GM18909 (cell line): ENCODE data around the gene ZNF341.
"Not testable (repeated sequence)": the region's sequence is repeated elsewhere in the genome, so short reads cannot be mapped to it uniquely, and the experiment has no call there.

Experiments
- ATAC-seq: cut with Tn5 transposase; IDR thresholded peaks from one replicate; pipeline ENCODE4 v1.9.1; 2021; ENCODE audit warnings: mild to moderate bottlenecking; ENCODE audit not compliant: unreplicated experiment, poor library complexity

The ZNF341 gene

DNA sequence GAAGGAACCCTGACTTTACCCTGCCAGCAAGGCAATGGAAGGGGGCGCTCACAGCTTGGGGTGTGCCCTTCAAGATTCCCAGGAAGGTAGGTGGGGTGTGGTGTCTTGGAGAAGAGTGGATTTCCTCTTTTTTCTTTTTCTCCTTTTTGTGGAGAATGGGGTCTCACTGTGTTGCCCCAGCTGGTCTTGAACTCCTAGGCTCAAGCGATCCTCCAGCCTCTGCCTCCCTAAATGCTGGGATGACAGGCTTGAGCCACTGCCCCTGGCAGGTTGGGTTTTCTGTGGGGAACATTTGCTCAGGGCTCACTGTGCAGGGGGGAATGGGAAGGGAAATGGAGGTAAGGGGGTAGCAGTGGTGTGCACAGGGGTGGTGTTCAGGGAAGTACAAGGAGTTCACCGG, 4.0 kb upstream of the ZNF341 start:
- ATAC-seq: no peak

GRCh38 chr20:33728463-33728862, 3.3 kb upstream of the ZNF341 start:
- no peak for ATAC-seq

DNA sequence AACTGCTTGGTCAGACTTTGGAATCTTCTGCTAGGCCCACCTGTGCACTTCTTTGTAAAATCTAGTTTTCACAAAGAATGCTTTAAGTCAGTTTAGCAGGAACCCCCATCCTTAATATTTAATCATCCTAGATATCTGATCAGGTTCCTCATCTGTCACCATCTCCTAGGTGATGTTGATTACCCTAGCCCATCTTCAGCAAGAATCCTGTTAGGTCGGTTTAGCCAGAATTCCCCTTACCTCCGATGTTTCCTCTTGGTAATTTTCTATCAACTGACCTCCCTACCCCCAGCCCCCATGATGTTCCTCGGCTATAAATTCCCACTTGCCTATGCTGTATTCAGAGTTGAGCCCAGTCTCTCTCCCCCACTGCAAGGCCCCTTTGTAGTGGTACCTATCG, 2.7 kb upstream of the ZNF341 start:
- ATAC-seq: no peak

DNA sequence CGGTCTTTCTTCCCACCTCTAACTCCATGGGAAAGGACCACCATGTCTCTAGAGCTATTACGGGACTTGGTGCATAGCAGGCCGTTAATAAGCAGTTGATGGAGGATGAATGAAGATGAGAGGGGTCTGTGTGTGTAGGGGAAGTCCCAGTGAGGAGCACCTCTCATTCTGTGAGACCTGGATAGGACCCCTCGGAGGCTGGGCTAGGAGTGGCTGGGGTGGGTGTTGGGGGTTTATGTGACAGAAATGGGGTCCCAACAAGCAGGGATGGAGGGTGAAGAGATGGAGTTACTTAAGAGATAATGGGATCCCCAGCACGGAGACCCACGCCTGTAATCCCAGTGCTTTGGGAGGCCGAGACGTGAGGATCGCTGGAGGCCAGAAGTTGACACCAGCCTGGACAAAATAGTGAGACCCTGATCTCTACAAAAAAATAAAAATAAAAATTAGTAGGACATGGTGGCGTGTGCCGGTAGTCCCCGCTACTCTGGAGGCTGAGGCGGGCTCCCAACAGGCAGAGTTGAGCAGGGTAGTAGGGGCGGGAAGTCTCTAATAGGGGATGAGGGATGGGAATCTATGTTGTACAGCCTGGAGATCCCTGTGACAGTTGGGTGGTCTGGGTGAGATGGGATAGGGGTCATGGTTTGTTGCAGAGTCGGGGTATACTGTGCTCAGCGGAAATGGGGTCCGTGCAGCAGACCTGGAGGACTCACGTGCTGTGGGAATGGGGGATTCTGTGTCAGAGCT, 677 bp upstream of the ZNF341 start:
- no peak for ATAC-seq

DNA sequence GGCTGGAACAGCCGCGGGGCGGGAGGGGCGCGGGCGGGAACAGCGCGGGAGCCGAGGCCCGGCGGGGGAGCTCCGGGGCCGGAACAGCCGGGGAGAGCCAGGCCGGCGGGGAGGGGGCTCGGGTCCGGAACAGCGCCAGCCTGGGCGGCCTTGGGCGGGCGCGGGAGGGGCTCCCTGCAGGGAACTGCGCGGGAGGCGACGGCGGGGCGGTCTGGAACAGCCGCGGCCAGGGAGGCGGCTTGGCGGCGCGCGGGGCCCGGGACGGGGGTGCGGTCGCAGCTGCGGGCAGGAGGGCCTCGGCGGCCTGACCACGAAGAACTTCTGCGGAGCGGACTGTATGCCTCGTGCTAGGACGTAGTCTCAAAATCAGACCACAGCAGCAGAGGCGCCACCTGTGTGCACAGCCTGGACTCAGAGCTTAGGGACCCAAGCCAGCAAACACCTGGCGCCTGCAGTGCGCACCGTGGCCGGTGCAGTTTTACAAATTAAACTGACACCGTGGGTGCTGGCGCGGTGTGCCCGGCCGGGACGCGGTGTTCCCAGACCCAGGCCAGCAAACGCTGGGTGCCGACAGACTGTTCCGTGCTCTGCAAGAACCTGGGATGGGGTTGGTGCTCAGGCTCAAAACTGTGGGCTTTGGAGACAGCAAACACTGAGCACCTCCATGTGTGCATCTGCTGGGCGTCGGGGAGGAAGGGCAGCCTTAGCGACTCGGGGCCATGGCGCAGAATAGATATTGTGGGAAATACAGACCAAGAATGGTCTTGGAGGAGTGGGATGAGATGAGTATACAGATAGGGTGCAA, 572 bp downstream of the ZNF341 start:
- ATAC-seq: peak; percentile 53

DNA sequence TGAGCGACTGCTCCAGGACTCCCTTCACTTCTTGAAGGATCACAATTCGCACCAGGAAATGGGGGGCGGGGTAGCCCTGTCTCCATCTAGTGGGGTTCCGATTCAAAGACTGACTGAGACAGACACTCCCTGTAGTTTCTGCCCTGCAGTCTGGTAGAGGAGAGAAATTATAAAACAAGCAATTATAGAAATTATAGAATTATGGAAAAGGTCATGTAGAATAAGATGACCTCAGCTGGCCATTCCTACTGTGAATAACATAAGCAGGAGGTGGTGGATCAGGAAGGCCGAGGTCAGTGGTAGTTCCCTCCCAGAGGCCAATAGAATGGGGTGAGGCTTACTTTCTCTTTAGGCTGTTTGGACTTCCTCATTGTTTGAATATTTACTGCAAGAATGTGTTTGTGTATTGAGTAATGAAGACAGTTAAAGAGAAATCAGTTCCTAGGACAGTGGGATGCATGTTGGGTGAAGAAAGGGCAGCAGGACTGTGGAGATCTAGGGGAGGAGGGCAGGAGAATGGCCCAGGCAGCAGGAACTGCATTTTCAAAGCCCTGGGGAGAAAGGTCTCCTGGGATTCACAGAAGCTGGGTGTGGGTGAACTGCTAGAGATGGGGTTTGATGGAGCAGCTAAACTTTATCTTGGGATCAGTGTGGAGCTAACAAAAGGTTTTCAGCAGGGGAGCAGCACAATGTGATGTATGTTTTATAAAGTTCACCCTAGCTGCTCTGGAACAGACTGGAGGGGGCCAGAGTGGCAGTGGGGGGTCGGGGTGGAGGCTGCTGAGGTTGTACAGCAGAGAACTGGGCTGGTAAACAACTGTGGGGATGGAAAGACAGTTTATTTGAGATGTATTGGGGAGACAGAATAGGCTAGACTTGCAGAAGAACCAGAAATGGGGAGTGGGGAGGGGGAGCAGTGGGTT, 2.1 kb downstream of the ZNF341 start:
- ATAC-seq: no peak

DNA sequence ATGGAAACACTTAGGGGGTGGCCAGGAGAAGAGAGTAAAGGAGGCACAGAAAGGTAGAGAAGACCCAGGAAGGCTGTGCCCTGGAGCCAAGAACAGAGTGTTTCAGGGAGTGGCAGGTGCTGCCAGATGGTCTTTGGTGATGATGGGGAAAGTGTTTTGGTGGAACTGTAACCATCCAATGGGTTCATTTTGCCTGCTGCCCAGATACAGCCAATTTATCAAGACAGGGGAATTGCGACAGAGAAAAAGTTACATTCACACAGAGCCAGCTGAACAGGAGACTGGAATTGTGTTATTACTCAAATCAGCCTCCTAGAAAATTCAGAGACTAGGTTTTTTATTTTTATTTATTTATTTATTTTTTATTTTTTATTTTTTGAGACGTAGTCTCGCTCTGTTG, 5.2 kb downstream of the ZNF341 start:
- ATAC-seq: no peak

- ATAC-seq: no peak
Measured at GRCh38 chr20:33739493-33739892, 7.7 kb downstream of the ZNF341 start.

- no peak for ATAC-seq
Measured at GRCh38 chr20:33740189-33740588, 8.4 kb downstream of the ZNF341 start.

DNA sequence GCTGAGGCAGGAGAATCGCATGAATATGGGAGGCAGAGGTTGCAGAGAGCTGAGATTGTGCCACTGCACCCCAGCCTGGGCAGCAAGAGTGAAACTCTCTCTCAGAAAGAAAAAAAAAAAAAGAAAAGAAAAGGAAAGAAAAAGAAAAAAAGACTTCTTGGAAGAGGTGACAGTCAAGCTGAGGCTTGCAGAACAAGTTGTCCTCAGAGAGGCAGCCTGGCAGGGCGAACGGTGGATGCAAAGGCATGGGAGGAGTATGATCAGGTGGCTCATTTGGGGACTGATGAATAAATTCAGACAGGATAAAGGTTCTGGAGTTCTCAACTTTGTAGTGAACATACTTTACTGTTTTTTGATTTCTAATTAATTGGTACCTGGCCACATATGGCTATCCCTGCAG, 12.4 kb downstream of the ZNF341 start:
- ATAC-seq: no peak

- no peak for ATAC-seq
Measured at GRCh38 chr20:33744773-33745385, 13.1 kb downstream of the ZNF341 start.

DNA sequence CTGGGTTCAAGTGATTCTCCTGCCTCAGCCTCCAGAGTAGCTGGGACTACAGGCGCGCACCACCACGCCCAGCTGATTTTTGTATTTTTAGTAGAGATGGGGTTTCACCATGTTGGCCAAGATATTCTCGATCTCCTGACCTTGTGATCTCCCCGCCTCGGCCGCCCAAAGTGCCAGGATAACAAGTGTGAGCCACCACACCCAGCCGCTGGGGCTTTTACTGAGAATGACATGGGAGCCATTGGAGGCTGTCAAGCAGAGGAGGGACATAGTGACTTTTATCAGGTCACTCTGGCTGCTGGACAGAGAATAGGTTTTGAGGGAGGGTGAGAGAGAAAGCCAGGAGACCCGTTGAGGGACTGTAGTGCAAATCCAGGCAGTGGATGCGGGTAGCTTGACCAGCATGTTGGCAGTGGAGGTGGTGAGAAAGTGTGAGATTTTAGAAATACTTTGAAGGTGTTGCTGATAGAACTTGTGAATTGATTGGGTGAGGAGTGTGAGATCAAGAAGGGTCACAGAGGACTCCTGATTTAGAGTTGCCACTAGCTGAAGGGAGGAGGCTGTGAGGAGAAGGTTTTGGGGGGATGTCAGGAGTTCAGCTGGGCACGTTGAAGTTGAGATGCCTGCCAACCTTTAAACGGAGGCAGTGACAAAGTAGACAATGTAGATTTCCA, 14.7 kb downstream of the ZNF341 start:
- no peak for ATAC-seq

GRCh38 chr20:33751775-33752174, 20.0 kb downstream of the ZNF341 start:
- no peak for ATAC-seq

- ATAC-seq: no peak
Measured at GRCh38 chr20:33753143-33753542, 21.3 kb downstream of the ZNF341 start.

DNA sequence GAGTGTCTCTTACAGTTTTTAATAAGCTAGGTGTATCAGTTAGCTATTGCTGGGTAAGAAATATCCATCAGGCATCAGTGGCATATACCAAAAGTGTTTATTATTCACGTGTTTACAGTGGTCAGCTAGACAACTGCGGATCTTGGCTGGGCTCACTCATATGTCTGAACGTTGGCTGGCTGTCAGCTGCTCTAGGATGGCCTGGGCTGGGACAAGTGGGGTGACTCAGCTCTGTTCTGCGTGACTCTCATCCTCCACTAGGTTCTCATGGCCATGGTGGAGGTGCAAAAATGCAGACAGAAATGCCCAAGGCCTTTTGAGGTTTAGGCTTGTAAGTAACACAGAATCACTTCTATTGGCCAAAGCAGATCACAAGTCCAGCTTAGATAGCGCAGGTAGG, 22.0 kb downstream of the ZNF341 start:
- no peak for ATAC-seq

DNA sequence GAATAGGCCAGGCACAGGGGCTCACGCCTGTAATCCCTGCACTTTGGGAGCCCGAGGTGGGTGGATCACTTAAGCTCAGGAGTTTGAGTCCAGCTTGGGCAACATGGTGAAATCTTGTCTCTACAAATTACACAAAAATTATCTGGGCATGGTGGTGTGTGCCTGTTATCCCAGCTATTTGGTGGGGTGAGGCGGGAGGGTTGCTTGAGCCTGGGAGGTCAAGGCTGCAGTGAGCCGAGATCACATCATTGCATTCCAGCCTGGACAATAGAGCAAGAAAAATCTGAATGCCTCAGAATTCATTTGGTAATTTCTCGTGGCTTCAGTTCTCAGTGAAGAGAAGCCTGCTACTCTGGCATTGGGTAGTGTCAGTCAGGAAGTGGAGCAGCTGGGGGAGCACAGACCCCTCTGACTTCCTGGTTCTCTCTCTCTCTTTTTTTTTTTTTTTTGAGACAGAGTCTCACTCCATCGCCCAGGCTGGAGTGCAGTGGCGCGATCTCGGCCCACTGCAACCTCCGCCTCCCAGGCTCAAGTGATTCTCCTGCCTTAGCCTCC, 24.2 kb downstream of the ZNF341 start:
- not testable (repeated sequence) for ATAC-seq

DNA sequence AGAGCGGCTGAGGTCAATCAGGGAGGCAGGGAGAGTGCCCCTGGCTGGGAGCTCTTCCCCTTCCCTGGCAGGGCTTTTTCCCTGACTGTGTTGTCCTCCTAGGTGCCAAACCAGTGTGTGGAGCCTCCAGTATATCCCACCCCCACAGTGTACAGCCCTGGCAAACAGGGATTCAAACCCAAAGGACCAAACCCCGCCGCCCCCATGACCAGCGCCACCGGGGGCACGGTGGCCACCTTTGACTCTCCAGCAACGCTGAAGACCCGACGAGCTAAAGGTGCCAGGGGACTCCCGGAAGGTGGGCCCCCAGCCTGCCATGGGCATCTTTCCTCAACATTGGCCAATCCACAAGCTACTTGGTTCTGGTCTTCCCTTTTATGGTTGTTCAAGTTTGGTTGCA, 25.2 kb downstream of the ZNF341 start:
- ATAC-seq: no peak

DNA sequence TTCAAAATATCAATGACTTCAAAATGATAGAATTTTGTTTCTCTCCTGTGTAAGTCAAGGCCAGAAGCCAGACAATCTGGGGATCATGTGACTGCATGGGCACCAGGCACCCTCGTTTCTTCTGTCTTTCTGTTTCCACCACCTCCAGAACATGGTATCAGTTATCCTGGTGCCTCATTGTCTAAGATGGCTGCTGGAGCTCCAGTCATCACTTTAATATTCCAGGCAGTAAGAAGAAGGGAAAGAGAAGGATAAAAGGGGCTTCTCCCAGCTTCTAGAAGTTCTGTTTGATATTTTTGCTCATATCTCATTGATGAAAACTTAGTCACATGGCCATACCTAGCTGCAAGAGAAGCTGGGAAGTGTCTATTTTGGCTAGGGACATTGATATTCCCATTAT, 25.7 kb downstream of the ZNF341 start:
- no peak for ATAC-seq

GRCh38 chr20:33761698-33762250, 30.0 kb downstream of the ZNF341 start:
- no peak for ATAC-seq
